Activated T-cell treated with anti-CD3 and anti-CD28 coated beads, Interleukin-2, amount 50 U/mL, for 1 hour (primary cell): ENCODE results near the gene DTX3.
"Not testable (repeated sequence)": the region's sequence is repeated elsewhere in the genome, so short reads cannot be mapped to it uniquely, and the experiment has no call there.

Experiments used
- DNase-seq: peaks from one replicate; pipeline ENCODE4 v3.0.0-alpha.2; 2020

The DTX3 gene

DNA sequence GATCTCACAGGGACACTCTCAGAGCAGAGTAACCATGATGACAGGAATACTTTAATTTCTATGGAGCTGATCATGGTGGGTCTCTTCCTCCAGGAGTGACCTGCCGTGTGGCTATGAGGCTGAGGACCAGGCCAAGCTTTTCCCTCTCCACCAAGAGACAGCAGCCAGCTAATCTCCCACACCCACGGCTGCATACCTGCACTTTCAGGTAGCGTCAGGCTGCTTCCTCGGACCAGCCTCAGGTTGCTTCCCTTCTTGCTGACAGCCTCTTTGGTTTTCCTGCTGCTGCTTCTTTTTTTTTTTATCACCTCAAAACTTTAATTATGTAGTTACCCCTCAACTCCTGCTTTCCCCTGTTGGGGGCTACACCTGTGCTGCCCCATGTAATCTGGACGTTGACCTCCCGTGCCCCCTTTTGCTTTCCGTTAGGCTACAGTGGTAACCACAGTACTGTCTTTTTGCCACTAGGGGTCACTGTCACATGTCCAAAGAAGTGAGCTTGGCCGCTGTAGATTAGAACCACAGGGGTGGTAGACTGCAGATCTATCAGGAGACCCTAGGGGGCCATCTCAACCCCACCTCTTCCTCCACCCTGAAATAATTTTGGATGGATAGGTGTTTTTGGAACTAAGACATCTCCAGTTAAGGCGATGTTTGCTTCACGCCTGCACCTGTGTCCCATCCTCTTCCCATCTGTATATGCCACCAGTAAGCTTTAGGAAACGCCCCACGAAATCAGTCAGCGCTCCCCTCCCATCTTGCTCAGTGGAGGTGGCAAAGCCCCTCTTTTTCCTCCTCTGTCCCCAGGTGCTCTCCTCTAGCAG lies 21.4 kb upstream of the DTX3 start:
- DNase-seq, result peak; percentile 52

GRCh38 chr12:57584050-57584449 lies 20.6 kb upstream of the DTX3 start:
- DNase-seq, result no peak

GRCh38 chr12:57584690-57585089 lies 19.9 kb upstream of the DTX3 start:
- no peak for DNase-seq

DNA sequence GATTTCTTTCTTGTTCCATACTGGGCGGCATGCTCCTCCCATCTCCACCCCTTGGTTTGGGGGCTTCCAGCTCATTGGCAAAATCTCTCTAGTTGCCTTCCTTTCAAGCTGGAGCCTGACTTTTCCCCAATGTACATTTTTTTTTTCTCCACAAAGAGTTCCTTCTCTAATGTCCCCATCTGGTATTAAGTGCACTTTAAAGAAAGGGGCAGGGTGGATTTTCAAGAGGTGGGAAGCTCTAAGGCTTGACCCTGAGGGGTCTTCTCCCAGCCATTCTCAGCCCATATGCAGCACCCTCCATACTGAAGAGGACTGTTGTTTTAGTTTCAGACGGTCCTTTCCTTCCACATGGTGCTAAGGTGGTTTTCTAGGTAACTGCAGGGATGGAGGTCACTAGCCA lies 19.5 kb upstream of the DTX3 start:
- no peak for DNase-seq

GRCh38 chr12:57586128-57586527 lies 18.5 kb upstream of the DTX3 start:
- no peak for DNase-seq

DNA sequence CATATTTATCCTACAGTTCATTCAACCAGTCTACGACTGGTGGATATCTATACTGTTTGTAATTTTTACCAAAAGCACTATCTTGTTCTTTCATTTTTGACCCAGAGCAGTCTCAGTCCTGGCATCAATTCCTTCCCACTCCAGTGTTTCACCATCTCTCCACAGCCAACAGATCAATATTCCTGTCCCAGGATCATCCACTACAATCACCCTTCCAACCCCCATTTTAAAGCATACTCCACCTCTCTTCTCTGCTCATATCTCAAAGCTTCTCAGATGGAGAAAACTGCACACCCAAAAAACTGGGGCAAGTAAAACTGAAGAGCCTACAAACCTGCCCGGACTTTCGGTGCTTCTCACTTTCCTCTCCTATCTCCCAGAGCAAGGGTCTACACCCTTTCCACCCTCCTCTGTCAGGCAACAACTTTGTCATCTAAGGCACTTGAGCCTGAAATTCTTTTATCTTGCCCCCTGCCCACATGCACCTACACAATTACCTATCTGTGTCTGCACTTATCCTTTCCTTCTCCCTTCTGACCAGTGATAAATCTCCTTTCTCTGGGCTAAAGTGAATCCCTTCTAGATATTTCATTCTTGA lies 17.7 kb upstream of the DTX3 start:
- DNase-seq, result no peak

- not testable (repeated sequence) for DNase-seq
Observed at GRCh38 chr12:57588951-57589610, 15.5 kb upstream of the DTX3 start.

- no peak for DNase-seq
Observed at GRCh38 chr12:57590479-57590863, 14.2 kb upstream of the DTX3 start.

- DNase-seq, result peak; percentile 79
Observed at GRCh38 chr12:57590864-57591781, 13.5 kb upstream of the DTX3 start, which contains the start of gene PIP4K2C. PIP4K2C (plus strand) TSS chr12:57591192; CDS start chr12:57591290, 98 bp downstream.

- DNase-seq, result no peak
Observed at GRCh38 chr12:57591782-57592325, 12.8 kb upstream of the DTX3 start.

GRCh38 chr12:57592551-57593165 lies 12.0 kb upstream of the DTX3 start:
- DNase-seq, result no peak

DNA sequence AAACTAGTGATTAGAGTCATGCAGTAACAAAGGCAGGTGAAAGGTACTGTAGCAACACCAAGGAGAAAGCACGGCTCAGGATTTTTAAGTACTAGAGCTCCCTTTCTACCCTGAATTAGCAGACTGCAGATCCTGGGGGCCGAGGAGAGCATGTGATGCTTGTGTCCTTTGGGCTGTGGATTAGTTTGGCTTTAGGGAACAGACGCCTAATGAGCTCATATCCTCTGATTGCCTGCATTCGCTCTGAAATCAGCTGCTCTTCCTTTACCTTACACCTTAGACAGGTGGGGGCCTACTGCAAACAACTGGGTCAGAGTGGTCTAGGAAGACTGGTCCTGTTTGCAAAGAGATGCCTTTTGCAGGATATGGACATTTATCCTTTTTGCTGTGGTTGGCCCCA lies 11.4 kb upstream of the DTX3 start:
- DNase-seq, result no peak

- no peak for DNase-seq
Observed at GRCh38 chr12:57600395-57600794, 4.2 kb upstream of the DTX3 start.

DNA sequence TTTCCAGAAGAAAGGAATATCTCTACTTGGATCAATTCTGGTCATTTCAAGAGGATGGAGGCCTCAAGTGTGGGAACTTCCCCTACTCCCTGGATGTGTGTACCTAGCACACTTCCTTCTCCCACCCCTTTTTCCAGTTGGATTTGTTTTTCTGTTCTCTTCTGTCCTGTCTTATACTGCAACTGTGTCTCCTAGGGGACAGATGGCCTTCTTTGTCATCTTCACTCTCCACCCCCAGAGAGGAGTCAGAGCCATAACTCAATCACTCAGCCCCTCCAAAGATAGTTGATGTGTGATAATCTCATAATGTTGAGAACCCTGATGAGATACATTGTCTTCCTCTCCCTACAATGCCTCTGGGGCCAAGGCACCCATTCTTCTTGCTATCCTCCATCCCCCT lies 2.1 kb upstream of the DTX3 start:
- no peak for DNase-seq

GRCh38 chr12:57603324-57603723 lies 1.3 kb upstream of the DTX3 start:
- DNase-seq, result no peak

DNA sequence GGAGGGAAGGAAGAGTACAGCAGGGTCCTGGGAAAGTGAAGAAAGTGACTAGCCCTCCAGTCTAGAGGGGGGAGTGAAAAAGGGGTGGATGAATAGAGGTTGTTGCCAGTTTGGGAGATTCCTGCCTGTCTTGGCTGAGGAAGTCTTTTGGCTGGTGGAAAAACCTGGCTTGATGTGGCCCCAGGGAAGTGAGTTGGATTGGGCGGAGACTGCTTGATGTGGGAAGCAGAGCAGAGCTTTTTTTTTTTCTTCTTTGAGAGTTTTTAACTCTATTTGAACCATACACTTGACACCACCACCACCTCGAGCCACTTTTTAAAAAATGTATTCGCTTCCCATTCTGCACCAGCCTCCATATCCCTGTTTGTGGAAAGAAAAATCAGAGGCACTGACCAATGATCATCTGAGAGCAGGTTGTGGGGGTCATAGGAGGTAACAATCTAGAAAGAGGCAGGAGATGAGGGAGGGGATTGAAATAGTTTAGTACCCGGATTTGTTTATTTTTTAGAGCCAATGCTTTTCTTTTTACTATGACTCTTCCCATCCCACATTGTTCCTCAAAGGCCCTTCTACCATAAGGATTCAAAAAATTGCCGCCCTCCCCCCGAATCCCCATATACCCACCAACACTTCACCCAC lies 690 bp upstream of the DTX3 start:
- no peak for DNase-seq

DNA sequence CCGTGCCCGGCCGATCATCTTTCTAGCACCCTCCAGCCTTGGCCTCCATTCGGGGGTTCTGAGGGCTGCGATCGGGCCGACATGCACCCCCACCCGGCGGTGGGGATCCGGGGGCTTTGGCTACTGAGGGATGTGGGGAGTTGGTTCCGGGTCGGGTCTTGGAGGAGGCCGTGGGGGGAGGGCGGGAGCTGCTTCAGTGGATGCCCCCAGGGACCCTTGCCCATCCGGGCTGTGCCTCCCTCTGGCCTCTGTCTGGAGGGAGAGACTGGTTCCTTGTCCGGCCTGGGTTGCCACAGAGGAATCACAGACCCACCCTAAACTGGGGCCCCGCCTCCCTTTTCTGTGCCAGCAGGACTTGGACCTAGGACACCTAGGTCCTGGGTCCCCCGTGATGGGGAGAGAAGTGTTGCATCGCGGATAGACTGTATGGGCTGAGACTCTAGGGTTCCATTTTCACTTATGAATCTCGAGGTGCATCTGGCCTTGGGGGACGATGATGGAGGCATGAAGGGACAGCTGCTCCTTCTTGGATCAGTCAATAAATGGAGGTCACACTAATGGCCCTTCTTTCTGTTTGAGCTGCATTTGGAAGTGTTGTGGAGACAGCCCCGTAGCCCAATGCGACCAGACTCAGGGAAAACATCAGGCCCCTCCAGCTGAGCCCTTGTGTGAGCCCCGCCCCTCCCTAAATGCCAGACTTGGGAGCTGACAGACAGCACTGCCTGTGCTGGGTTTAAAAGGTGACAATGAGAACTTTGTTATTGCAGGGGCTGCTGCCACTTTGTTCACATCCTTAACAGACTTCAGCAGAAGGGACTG lies 577 bp downstream of the DTX3 start:
- no peak for DNase-seq

DNA sequence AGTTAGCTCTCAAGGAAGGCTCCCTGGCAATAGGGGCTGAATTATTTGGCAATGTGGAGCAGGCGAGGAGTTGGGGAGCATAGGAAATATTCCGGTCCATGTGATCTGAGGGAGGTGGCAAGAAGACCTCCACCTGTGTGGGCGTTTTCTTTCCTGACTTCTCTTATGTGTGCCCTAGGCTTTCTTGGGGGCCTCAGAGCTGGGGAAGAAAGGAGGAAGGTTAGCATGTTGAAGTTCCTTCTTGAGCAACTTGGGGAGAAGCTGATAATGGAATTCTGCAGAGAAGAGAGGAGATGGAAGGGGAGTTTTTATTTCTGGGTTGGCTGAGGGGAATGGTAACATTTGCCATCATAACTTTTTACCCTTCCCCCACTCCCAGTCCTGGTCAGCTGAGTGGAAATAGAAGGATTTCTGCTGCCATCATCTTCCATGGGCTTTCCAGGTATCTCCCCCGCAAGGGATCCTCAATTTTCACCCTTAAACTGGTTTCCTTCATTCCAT lies 1.2 kb downstream of the DTX3 start:
- DNase-seq, result no peak

DNA sequence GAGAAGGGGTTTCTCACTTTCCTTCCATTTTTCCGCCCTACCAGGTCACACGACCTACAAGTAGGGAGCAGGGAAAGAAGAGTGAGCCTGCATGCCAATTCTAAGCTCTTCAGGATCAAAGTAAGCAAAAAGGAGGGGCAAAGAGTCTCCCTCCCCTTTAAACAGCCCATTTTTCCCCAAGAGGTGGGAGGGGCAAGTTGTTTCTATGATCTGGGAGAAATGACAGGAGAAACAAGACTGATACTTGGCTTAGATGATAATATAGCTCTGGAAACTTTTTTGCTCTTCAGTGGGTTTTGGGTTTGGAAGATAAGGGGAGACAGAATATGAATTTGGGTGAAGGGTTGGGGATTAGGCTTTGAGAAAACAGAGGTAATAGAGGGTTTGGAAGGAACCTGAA lies 1.8 kb downstream of the DTX3 start:
- DNase-seq, result no peak

- no peak for DNase-seq
Observed at GRCh38 chr12:57606821-57607220, 2.2 kb downstream of the DTX3 start.
